HUES6 (cell line): Measurements from ENCODE around the gene ANKRD6.

ENCODE experiments used
- H3K27ac ChIP-seq: 2 replicates; pipeline ENCODE4 v1.7.0; 2013; ENCODE audit warnings: low read depth, mild to moderate bottlenecking, low read length, inconsistent platforms
- H3K27me3 ChIP-seq: 2 replicates; pipeline ENCODE4 v1.6.1; 2013; ENCODE audit warnings: low read length; ENCODE audit not compliant: control insufficient read depth, insufficient read depth
- H3K36me3 ChIP-seq: 2 replicates; pipeline ENCODE4 v1.6.1; 2013; ENCODE audit warnings: low read length; ENCODE audit not compliant: control insufficient read depth, insufficient read depth
- H3K4me1 ChIP-seq: 2 replicates; pipeline ENCODE4 v1.6.1; 2013; ENCODE audit warnings: low read length; ENCODE audit not compliant: control insufficient read depth, insufficient read depth
- H3K4me3 ChIP-seq: 2 replicates; pipeline ENCODE4 v1.5.1; 2013; ENCODE audit warnings: low read depth, low read length
- H3K9ac ChIP-seq: one replicate; pipeline ENCODE4 v1.6.1; 2013; ENCODE audit warnings: mild to moderate bottlenecking, low read length
- H3K9me3 ChIP-seq: 2 replicates; pipeline ENCODE4 v1.6.1; 2013; ENCODE audit warnings: low read depth, low read length; ENCODE audit not compliant: control insufficient read depth, insufficient read depth

ANKRD6 gene

GRCh38 chr6:89679215-89680120 is 246.5 kb downstream of the ANKRD6 start:
- H3K4me3 ChIP-seq, result no peak overlapping the region
- H3K9ac ChIP-seq, result no peak overlapping the region
- H3K36me3 ChIP-seq, result peaks cover 97% of the 10 kb centered on the region
- H3K4me1 ChIP-seq, result peaks cover 20% of the 10 kb centered on the region
- peak overlapping the region; percentile 14; the same call in 1 of the 2 replicates for H3K27ac ChIP-seq
- no peaks in the 10 kb centered on the region for H3K27me3 ChIP-seq
- H3K9me3 ChIP-seq, result no peaks in the 10 kb centered on the region

- no peaks in the 10 kb centered on the region for H3K27me3 ChIP-seq
- peaks cover 20% of the 10 kb centered on the region for H3K4me1 ChIP-seq
- H3K4me3 ChIP-seq, result no peak overlapping the region
- peaks cover 97% of the 10 kb centered on the region for H3K36me3 ChIP-seq
- no peaks in the 10 kb centered on the region for H3K9me3 ChIP-seq
- no peak overlapping the region for H3K9ac ChIP-seq
- H3K27ac ChIP-seq, result 0 out of 2 replicates have a peak overlapping the region, but pooled peaks have one; percentile 7
Measured at GRCh38 chr6:89680150-89680549, 247.2 kb downstream of the ANKRD6 start.

GRCh38 chr6:89680551-89680950 is 247.6 kb downstream of the ANKRD6 start:
- Histone ChIP-seq H3K27ac (no peak overlapping the region), H3K4me3 (no peak overlapping the region), H3K27me3 (no peaks in the 10 kb centered on the region), H3K9ac (no peak overlapping the region), H3K36me3 (peaks cover 97% of the 10 kb centered on the region), H3K9me3 (no peaks in the 10 kb centered on the region), H3K4me1 (peaks cover 20% of the 10 kb centered on the region)

GRCh38 chr6:89681983-89682564 is 249.1 kb downstream of the ANKRD6 start:
- Histone ChIP-seq H3K9ac (no peak overlapping the region), H3K4me1 (peaks cover 20% of the 10 kb centered on the region), H3K4me3 (no peak overlapping the region), H3K9me3 (no peaks in the 10 kb centered on the region), H3K27me3 (no peaks in the 10 kb centered on the region), H3K27ac (no peak overlapping the region), H3K36me3 (peaks cover 97% of the 10 kb centered on the region)

- Histone ChIP-seq H3K36me3 (peaks cover 97% of the 10 kb centered on the region), H3K9ac (no peak overlapping the region), H3K9me3 (no peaks in the 10 kb centered on the region), H3K4me1 (peaks cover 20% of the 10 kb centered on the region), H3K27me3 (no peaks in the 10 kb centered on the region), H3K27ac (0 out of 2 replicates have a peak overlapping the region, but pooled peaks have one; percentile 31), H3K4me3 (no peak overlapping the region)
Measured at GRCh38 chr6:89682991-89683390, 250.0 kb downstream of the ANKRD6 start.
